OCI-LY3 (cell line): ENCODE results near the gene SEC14L1.

ENCODE experiments used
- H2AFZ ChIP-seq: fragments of 200-600, 300-600 bp; shearing (Covaris generic); 2 replicates; pipeline ENCODE4 v1.6.0; 2014; ENCODE audit warnings: antibody characterized with exemption, low read depth, low read length
- H3K27ac ChIP-seq: fragments of 200-600, 300-600 bp; sonication (generic); 2 replicates; pipeline ENCODE4 v1.5.1; 2014; ENCODE audit warnings: mild to moderate bottlenecking, low read length, moderate library complexity, mixed read lengths
- H3K27me3 ChIP-seq: fragments of 200-600, 300-600 bp; sonication (generic); 2 replicates; pipeline ENCODE4 v1.6.1; 2014; ENCODE audit warnings: low read depth, low read length, mixed read lengths
- H3K36me3 ChIP-seq: fragments of 200-600, 300-600 bp; sonication (generic); replicated peaks from 2 replicates; pipeline ENCODE3; 2014; ENCODE audit warnings: low read depth, low read length, mixed read lengths
- H3K4me1 ChIP-seq: fragments of 300-600, 200-600 bp; sonication (generic); 2 replicates; pipeline ENCODE4 v1.6.1; 2014; ENCODE audit warnings: low read length, mixed read lengths
- H3K4me2 ChIP-seq: fragments of 200-600, 300-600 bp; sonication (generic); 2 replicates; pipeline ENCODE4 v1.6.1; 2014; ENCODE audit warnings: low read length, mixed read lengths
- H3K4me3 ChIP-seq: fragments of 300-600, 200-600 bp; sonication (generic); 2 replicates; pipeline ENCODE4 v1.5.1; 2014; ENCODE audit warnings: antibody characterized with exemption, mild to moderate bottlenecking, low read length, moderate library complexity
- H3K79me2 ChIP-seq: fragments of 300-600, 200-600 bp; shearing (Covaris generic); 2 replicates; pipeline ENCODE4 v1.6.1; 2014; ENCODE audit warnings: mild to moderate bottlenecking, low read length, mixed read lengths
- H3K9ac ChIP-seq: fragments of 300-600, 200-600 bp; shearing (Covaris generic); 2 replicates; pipeline ENCODE4 v1.6.0; 2014; ENCODE audit warnings: mild to moderate bottlenecking, low read length, moderate library complexity
- H3K9me3 ChIP-seq: fragments of 200-600, 300-600 bp; shearing (Covaris generic); 2 replicates; pipeline ENCODE4 v1.6.1; 2014; ENCODE audit warnings: low read length, mixed read lengths; ENCODE audit not compliant: insufficient read depth
- H4K20me1 ChIP-seq: fragments of 200-600, 300-600 bp; sonication (generic); 2 replicates; pipeline ENCODE4 v1.6.1; 2016; ENCODE audit warnings: low read length, mixed read lengths; ENCODE audit not compliant: insufficient read depth
- EZH2phosphoT487 ChIP-seq: fragments of 200-600 bp; shearing (Covaris generic); IDR thresholded peaks from 2 replicates; pipeline ENCODE4 v1.6.1; 2018; ENCODE audit warnings: antibody characterized with exemption, mixed run types, low read depth
- TF ChIP-seq, protein P1 (sequence below): fragments of 200-600, 300-600 bp; sonication (generic); IDR thresholded peaks from 2 replicates; pipeline ENCODE4 v1.5.1; 2014; ENCODE audit warnings: antibody characterized with exemption, low read length, low read depth

The SEC14L1 gene

GRCh38 chr17:77140166-77140877, 447 bp upstream of the SEC14L1 start:
- no peak for TF ChIP-seq EZH2phosphoT487
- TF ChIP-seq, protein P1, sequence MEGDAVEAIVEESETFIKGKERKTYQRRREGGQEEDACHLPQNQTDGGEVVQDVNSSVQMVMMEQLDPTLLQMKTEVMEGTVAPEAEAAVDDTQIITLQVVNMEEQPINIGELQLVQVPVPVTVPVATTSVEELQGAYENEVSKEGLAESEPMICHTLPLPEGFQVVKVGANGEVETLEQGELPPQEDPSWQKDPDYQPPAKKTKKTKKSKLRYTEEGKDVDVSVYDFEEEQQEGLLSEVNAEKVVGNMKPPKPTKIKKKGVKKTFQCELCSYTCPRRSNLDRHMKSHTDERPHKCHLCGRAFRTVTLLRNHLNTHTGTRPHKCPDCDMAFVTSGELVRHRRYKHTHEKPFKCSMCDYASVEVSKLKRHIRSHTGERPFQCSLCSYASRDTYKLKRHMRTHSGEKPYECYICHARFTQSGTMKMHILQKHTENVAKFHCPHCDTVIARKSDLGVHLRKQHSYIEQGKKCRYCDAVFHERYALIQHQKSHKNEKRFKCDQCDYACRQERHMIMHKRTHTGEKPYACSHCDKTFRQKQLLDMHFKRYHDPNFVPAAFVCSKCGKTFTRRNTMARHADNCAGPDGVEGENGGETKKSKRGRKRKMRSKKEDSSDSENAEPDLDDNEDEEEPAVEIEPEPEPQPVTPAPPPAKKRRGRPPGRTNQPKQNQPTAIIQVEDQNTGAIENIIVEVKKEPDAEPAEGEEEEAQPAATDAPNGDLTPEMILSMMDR, result no peak
- Histone ChIP-seq H3K27ac (peak overlapping the region; percentile 97), H3K36me3 (peaks cover 30% of the 10 kb centered on the region), H3K4me1 (peaks cover 46% of the 10 kb centered on the region), H2AFZ (peak overlapping the region; percentile 28; the same call in 1 of the 2 replicates), H3K4me3 (peak overlapping the region; percentile 70), H3K4me2 (peak overlapping the region; percentile 78), H3K9me3 (peaks cover 6% of the 10 kb centered on the region; the same call in 1 of the 2 replicates), H3K27me3 (peaks cover 8% of the 10 kb centered on the region; the same call in 1 of the 2 replicates), H4K20me1 (no peaks in the 10 kb centered on the region), H3K79me2 (peaks cover 17% of the 10 kb centered on the region), H3K9ac (peak overlapping the region; percentile 83)

DNA sequence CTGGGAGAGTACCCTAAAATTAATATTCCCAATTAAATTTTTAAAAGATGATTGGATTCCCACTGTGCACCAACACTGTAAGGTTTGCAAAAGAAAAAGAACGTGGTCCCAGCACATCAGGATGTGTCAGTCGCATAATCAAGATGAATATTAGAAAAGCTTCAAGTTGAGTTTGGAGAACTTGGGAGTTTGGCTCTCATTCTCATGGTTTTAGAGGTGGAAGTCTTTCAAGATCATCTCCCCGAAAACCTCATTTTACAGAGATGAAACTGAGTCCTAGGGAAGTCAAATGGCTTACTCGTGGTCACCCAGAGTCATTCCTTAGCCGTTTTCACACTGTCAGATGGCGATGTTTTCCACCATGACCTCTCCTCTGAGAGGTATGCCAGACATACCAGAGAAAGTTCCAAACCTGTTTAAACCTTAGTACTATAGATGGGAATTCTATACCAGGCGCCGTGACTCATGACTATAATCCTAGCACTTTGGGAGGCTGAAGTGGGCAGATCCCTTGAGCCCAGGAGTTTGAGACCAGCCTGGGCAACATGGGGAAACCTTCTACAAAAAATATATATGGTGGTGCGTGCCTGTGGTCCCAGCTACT, 1.2 kb downstream of the SEC14L1 start:
- H3K4me1 ChIP-seq, result peaks cover 62% of the 10 kb centered on the region
- peaks cover 27% of the 10 kb centered on the region for H3K79me2 ChIP-seq
- TF ChIP-seq, protein P1, result no peak
- TF ChIP-seq EZH2phosphoT487, result no peak

GRCh38 chr17:77142689-77143088, 1.9 kb downstream of the SEC14L1 start:
- no peak overlapping the region; the same call in 1 of the 2 replicates for H3K4me3 ChIP-seq
- peaks cover 38% of the 10 kb centered on the region for H3K36me3 ChIP-seq
- no peak overlapping the region for H3K9ac ChIP-seq
- H3K4me2 ChIP-seq, result peak overlapping the region; percentile 1; the same call in 1 of the 2 replicates
- H3K4me1 ChIP-seq, result peaks cover 70% of the 10 kb centered on the region
- TF ChIP-seq, protein P1, result no peak
- no peak for TF ChIP-seq EZH2phosphoT487
- H3K9me3 ChIP-seq, result peaks cover 6% of the 10 kb centered on the region; the same call in 1 of the 2 replicates
- no peak overlapping the region for H3K27ac ChIP-seq
- H2AFZ ChIP-seq, result no peak overlapping the region
- peaks cover 2% of the 10 kb centered on the region; the same call in 1 of the 2 replicates for H4K20me1 ChIP-seq
- H3K27me3 ChIP-seq, result no peaks in the 10 kb centered on the region
- H3K79me2 ChIP-seq, result peaks cover 28% of the 10 kb centered on the region

More for the DNA sequence above, 1.2 kb downstream of the SEC14L1 start:
- Histone ChIP-seq H3K27ac (no peak overlapping the region), H2AFZ (no peak overlapping the region), H3K27me3 (no peaks in the 10 kb centered on the region), H4K20me1 (no peaks in the 10 kb centered on the region), H3K9ac (peak overlapping the region; percentile 75), H3K36me3 (peaks cover 38% of the 10 kb centered on the region), H3K9me3 (peaks cover 6% of the 10 kb centered on the region; the same call in 1 of the 2 replicates), H3K4me3 (peak overlapping the region; percentile 86), H3K4me2 (peak overlapping the region; percentile 89)

- no peak overlapping the region for H3K9ac ChIP-seq
- peaks cover 8% of the 10 kb centered on the region; the same call in 1 of the 2 replicates for H4K20me1 ChIP-seq
- peak overlapping the region; percentile 38; the same call in 1 of the 2 replicates for H3K27ac ChIP-seq
- no peak overlapping the region for H2AFZ ChIP-seq
- TF ChIP-seq, protein P1, result no peak
- no peak for TF ChIP-seq EZH2phosphoT487
- H3K36me3 ChIP-seq, result peaks cover 44% of the 10 kb centered on the region
- H3K9me3 ChIP-seq, result peaks cover 6% of the 10 kb centered on the region; the same call in 1 of the 2 replicates
- peak overlapping the region; percentile 67 for H3K4me2 ChIP-seq
- no peaks in the 10 kb centered on the region for H3K27me3 ChIP-seq
- H3K4me3 ChIP-seq, result peak overlapping the region; percentile 28; the same call in 1 of the 2 replicates
- H3K4me1 ChIP-seq, result peaks cover 76% of the 10 kb centered on the region
- H3K79me2 ChIP-seq, result peaks cover 35% of the 10 kb centered on the region
Observed at GRCh38 chr17:77143306-77143705, 2.5 kb downstream of the SEC14L1 start.
